GM21717 (cell line): ENCODE data around the gene BMAL2.

Source experiments
- ATAC-seq: cut with Tn5 transposase; IDR thresholded peaks from one replicate; pipeline ENCODE4 v1.9.1; 2021; ENCODE audit warnings: mild to moderate bottlenecking, moderate library complexity; ENCODE audit not compliant: unreplicated experiment

Gene BMAL2

GRCh38 chr12:27351476-27351875, 18.8 kb downstream of the BMAL2 start:
- no peak for ATAC-seq

GRCh38 chr12:27355486-27355885, 22.9 kb downstream of the BMAL2 start:
- ATAC-seq: no peak

DNA sequence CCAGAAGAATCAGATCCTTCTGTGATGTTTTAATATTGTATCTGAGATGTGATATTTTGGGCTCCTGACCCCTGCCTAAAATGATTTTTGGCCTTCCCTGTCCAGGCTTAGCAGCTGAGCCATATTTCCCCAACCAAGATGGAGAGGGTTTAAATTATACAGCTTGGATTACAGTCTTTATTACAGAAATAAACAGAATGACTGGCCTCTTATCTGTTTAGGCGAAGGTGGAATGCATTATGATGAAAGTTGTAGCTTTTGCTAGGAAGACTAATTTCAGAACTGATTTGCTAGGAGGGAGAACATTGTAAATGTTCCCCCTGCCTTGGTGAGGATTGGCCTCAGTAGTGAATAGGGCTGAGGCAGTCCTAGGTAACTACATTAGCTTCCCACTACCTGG, 23.3 kb downstream of the BMAL2 start:
- no peak for ATAC-seq

- no peak for ATAC-seq
Measured at GRCh38 chr12:27359578-27360340, 27.1 kb downstream of the BMAL2 start.

DNA sequence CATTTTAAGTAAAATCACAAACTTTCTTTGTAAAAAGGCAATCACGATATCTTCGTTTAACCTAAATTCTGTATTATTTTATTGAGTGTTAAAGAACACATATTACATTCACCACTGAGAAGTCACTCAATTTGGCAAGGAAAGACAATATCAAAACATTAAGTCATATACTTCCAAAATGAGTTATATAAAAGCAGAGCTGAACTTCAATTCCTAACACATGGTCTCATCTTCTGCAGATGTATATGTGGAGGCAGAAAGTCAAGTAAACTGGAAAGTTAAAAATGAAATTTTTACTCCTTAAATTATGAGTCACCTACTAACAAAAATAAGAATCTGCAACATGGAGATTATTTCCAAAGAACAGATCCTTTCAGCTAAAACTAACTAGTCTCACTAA, 28.7 kb downstream of the BMAL2 start:
- no peak for ATAC-seq

- no peak for ATAC-seq
Measured at GRCh38 chr12:27366621-27367020, 34.0 kb downstream of the BMAL2 start.

DNA sequence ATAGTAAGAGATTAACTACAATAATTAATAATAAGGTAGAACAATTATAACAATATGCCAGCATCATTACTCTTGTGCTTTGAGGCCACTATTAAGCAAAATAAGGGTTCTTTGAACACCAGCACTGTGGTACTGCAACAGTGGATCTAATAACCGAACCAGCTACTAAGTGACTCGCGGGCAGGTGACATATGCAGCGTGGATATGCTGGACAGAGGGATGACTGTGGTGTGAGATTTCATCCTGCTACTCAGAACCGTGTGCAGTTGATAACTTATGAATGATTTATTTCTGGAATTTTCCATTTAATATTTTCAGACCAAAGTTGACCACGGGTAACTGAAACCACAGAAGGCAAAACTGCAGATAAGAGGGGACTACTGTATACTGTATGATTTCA, 34.4 kb downstream of the BMAL2 start:
- ATAC-seq: no peak

GRCh38 chr12:27382171-27382795, 49.6 kb downstream of the BMAL2 start:
- no peak for ATAC-seq
